Heart left ventricle (tissue), 13 donors: ENCODE measurements around the gene PARN.

Experiments
- POLR2A ChIP-seq, 2 donors: fragments of 450-650 bp; IDR thresholded peaks; one replicate each; pipeline ENCODE4 v1.6.1; 2017; ENCODE audit warnings: antibody characterized with exemption in 2 of 2, mild to moderate bottlenecking in 2 of 2, moderate library complexity in 2 of 2
- TF ChIP-seq, protein P1 (sequence below), 12 donors: fragments of 200-600 bp; sonication (generic) in 4 of 12; IDR thresholded peaks; one replicate each; pipeline versions ENCODE4 v1.5.0 to v1.8.0; 2018 to 2022; ENCODE audit warnings: antibody characterized with exemption in 12 of 12, mild to moderate bottlenecking in 5 of 12
- donor health status: ischemic (EF 13 %, LVEDD 7.1; RV severe dilation, severe dysfunction).
- donor health status: DM: no; HTN: yes; CAD: no.
- donor health status: DM: no; HTN: no; CAD: no.
- donor health status: ischemic (EF 25% LVEDD 6.9; RV normal size, moderate dysfunction).
- donor health status: ischemic (EF 25% LVEDD 5.7; RV mildly dilated, moderate dysfunction).
- donor health status: ischemic (EF 35%, LVEDD 5.7; RV mildly dilated, moderate dysfunction).
- donor health status: nonischemic (EF 11% LVEDD 7.7; RV severe dilation, severe dysfunction).
- donor health status: DM: yes; HTN: yes; CAD: no.
- donor health status: PGD.
- donor health status: ischemic (EF 29% LVEDD 5.4; RV normal size, mild dysfunction).
- donor health status: nonischemic (EF 23%, LVEDD 6.1; RV moderate dilation, normal function).

DNA sequence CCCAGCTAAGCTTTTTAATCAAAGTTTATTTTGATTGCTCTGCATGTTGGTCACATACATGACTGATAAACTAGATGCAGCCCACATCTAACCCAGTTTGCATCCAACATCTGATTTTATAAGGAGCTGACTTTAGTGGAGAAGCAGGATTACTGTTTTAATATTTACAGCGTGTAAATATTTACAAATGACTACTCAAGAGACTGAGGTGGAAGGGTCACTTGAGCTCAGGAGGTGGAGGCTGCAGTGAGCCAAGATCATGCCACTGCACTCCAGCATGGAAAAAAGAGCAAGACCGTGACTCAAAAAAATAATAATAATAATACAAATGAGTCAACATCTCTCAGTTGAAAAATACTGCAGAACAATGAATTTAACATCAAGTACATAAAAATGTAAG is 50.8 kb downstream of the PARN start:
- TF ChIP-seq, protein P1, sequence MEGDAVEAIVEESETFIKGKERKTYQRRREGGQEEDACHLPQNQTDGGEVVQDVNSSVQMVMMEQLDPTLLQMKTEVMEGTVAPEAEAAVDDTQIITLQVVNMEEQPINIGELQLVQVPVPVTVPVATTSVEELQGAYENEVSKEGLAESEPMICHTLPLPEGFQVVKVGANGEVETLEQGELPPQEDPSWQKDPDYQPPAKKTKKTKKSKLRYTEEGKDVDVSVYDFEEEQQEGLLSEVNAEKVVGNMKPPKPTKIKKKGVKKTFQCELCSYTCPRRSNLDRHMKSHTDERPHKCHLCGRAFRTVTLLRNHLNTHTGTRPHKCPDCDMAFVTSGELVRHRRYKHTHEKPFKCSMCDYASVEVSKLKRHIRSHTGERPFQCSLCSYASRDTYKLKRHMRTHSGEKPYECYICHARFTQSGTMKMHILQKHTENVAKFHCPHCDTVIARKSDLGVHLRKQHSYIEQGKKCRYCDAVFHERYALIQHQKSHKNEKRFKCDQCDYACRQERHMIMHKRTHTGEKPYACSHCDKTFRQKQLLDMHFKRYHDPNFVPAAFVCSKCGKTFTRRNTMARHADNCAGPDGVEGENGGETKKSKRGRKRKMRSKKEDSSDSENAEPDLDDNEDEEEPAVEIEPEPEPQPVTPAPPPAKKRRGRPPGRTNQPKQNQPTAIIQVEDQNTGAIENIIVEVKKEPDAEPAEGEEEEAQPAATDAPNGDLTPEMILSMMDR (IDR thresholded peaks at IDR 0.05) = no peak
- TF ChIP-seq POLR2A (IDR thresholded peaks at IDR 0.05) = no peak
